Measurements from ENCODE around the gene PDCD2L.

DNA sequence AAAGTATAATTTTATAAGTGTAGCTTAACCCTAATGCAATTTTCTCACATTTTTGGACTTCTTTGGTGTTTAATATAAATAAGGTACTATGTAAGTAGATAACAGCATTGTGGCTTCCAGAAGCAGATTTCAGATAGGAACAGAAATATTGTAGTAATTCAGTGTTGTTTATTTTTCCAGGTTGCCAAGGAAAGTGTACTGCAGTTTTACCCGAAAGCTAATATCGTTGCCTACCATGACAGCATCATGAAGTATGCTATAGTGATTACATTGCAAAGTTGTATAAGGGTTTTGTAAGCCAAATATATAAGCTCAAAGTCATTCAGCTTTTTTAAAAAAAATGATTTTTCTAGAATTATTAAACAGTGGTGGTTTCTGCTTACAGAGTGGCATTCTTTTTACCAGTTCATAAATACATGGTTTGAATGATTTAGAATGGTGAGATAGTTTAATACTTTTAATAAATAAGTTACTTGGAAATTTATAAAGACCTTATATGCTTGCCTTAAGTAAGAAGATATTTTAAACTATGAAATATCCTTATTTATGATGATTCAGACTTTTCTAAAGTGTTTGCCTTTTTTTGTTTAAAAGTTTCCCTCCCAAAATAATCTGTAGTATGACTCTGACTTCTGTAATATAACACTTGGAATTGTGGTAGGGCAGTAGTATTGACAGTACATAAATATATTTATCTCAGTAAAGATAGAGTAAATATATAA is 27.6 kb downstream of the PDCD2L start:
- TF ChIP-seq, protein P1, sequence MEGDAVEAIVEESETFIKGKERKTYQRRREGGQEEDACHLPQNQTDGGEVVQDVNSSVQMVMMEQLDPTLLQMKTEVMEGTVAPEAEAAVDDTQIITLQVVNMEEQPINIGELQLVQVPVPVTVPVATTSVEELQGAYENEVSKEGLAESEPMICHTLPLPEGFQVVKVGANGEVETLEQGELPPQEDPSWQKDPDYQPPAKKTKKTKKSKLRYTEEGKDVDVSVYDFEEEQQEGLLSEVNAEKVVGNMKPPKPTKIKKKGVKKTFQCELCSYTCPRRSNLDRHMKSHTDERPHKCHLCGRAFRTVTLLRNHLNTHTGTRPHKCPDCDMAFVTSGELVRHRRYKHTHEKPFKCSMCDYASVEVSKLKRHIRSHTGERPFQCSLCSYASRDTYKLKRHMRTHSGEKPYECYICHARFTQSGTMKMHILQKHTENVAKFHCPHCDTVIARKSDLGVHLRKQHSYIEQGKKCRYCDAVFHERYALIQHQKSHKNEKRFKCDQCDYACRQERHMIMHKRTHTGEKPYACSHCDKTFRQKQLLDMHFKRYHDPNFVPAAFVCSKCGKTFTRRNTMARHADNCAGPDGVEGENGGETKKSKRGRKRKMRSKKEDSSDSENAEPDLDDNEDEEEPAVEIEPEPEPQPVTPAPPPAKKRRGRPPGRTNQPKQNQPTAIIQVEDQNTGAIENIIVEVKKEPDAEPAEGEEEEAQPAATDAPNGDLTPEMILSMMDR (conservative IDR thresholded peaks at IDR 0.05; ENCODE audit: low read depth, low read length) = no peak
- no peak for TF ChIP-seq EZH2 (IDR thresholded peaks at IDR 0.05; ENCODE audit: borderline replicate concordance, low read depth, low read length, poor library complexity, severe bottlenecking)
